H9 (cell line): ENCODE results near the gene TRIM56. TPM values are rescaled to one million over a fixed set of nuclear protein-coding genes. Genes with fewer than 3 reads are reported as not detected.

ENCODE experiments used
- DNase-seq: peaks from one replicate; pipeline ENCODE4 v3.0.0-alpha.2; 2017
- H2AFZ ChIP-seq: one replicate; pipeline ENCODE4 v1.6.1; 2013; ENCODE audit warnings: mild to moderate bottlenecking, low read length, control low read depth, moderate library complexity
- H2AK5ac ChIP-seq: 2 replicates; pipeline ENCODE4 v1.6.1; 2013; ENCODE audit warnings: low read length, control low read depth, mixed read lengths; ENCODE audit not compliant: insufficient read length
- H2BK120ac ChIP-seq: one replicate; pipeline ENCODE4 v1.6.1; 2013; ENCODE audit warnings: low read depth, mild to moderate bottlenecking, low read length, control low read depth, inconsistent platforms; ENCODE audit not compliant: poor library complexity, severe bottlenecking
- H2BK12ac ChIP-seq: 2 replicates; pipeline ENCODE4 v1.6.1; 2013; ENCODE audit warnings: low read length, control low read depth, mixed read lengths, low read depth; ENCODE audit not compliant: insufficient read length
- H2BK15ac ChIP-seq: 2 replicates; pipeline ENCODE4 v1.6.1; 2013; ENCODE audit warnings: low read depth, low read length, control low read depth
- H2BK20ac ChIP-seq: one replicate; pipeline ENCODE4 v1.6.1; 2013; ENCODE audit warnings: low read depth, mild to moderate bottlenecking, low read length, control low read depth, inconsistent platforms; ENCODE audit not compliant: poor library complexity, severe bottlenecking
- H2BK5ac ChIP-seq: 2 replicates; pipeline ENCODE4 v1.6.1; 2013; ENCODE audit warnings: low read length, control low read depth, mixed read lengths; ENCODE audit not compliant: insufficient read length
- H3K14ac ChIP-seq: 2 replicates; pipeline ENCODE4 v1.6.1; 2013; ENCODE audit warnings: low read length, control low read depth; ENCODE audit not compliant: insufficient read depth
- H3K18ac ChIP-seq: 2 replicates; pipeline ENCODE4 v1.6.1; 2013; ENCODE audit warnings: low read depth, mild to moderate bottlenecking, mixed read lengths, low read length, control low read depth; ENCODE audit not compliant: insufficient read length
- H3K23ac ChIP-seq: 2 replicates; pipeline ENCODE4 v1.6.1; 2013; ENCODE audit warnings: low read length, control low read depth, mixed read lengths, low read depth; ENCODE audit not compliant: insufficient read length
- H3K23me2 ChIP-seq: 2 replicates; pipeline ENCODE4 v1.6.1; 2013; ENCODE audit warnings: low read depth, mild to moderate bottlenecking, mixed read lengths, low read length, control low read depth; ENCODE audit not compliant: insufficient read length, poor library complexity, severe bottlenecking
- H3K27ac ChIP-seq: 2 replicates; pipeline ENCODE4 v1.5.1; 2013; ENCODE audit warnings: low read length, control low read depth, mixed read lengths, low read depth; ENCODE audit not compliant: insufficient read length
- H3K27me3 ChIP-seq: 2 replicates; pipeline ENCODE4 v1.6.1; 2013; ENCODE audit warnings: low read length, control low read depth, inconsistent platforms; ENCODE audit not compliant: insufficient read depth
- H3K4ac ChIP-seq: 2 replicates; pipeline ENCODE4 v1.6.1; 2013; ENCODE audit warnings: low read depth, mild to moderate bottlenecking, control low read depth, inconsistent platforms, low read length, moderate library complexity
- H3K4me1 ChIP-seq: 2 replicates; pipeline ENCODE4 v1.6.1; 2013; ENCODE audit warnings: low read length, control low read depth, inconsistent platforms; ENCODE audit not compliant: insufficient read depth
- H3K4me2 ChIP-seq: 2 replicates; pipeline ENCODE4 v1.6.1; 2013; ENCODE audit warnings: low read length, control low read depth, mixed read lengths; ENCODE audit not compliant: insufficient read length, insufficient read depth
- H3K56ac ChIP-seq: 2 replicates; pipeline ENCODE4 v1.6.1; 2013; ENCODE audit warnings: low read depth, mild to moderate bottlenecking, mixed read lengths, low read length, control low read depth; ENCODE audit not compliant: insufficient read length
- H3K79me1 ChIP-seq: 2 replicates; pipeline ENCODE4 v1.6.1; 2013; ENCODE audit warnings: low read depth, mild to moderate bottlenecking, moderate library complexity, low read length, control low read depth, inconsistent platforms; ENCODE audit not compliant: insufficient read depth, poor library complexity, severe bottlenecking
- H3K79me2 ChIP-seq: 2 replicates; pipeline ENCODE4 v1.6.1; 2013; ENCODE audit warnings: low read length, control low read depth, inconsistent platforms; ENCODE audit not compliant: insufficient read depth
- H3K9ac ChIP-seq: 2 replicates; pipeline ENCODE4 v1.6.1; 2013; ENCODE audit warnings: low read length, control low read depth, mixed read lengths; ENCODE audit not compliant: insufficient read length; ENCODE audit errors: extremely low read depth
- H3K9me3 ChIP-seq: one replicate; pipeline ENCODE4 v1.6.1; 2013; ENCODE audit warnings: low read depth, low read length, inconsistent platforms; ENCODE audit not compliant: control insufficient read depth
- H3T11ph ChIP-seq: one replicate; pipeline ENCODE4 v1.6.1; 2013; ENCODE audit warnings: mild to moderate bottlenecking, low read length, control low read depth, inconsistent platforms
- H4K20me1 ChIP-seq: one replicate; pipeline ENCODE4 v1.6.1; 2013; ENCODE audit not compliant: control insufficient read depth, insufficient read length, insufficient read depth
- H4K5ac ChIP-seq: 2 replicates; pipeline ENCODE4 v1.6.1; 2013; ENCODE audit warnings: low read depth, mild to moderate bottlenecking, mixed read lengths, low read length, control low read depth; ENCODE audit not compliant: insufficient read length
- H4K8ac ChIP-seq: replicated peaks from 2 replicates; pipeline ENCODE4 v1.6.1; 2013; ENCODE audit warnings: low read length, control low read depth, mixed read lengths, low read depth; ENCODE audit not compliant: insufficient read length
- H4K91ac ChIP-seq: 2 replicates; pipeline ENCODE4 v1.6.1; 2013; ENCODE audit warnings: low read depth, mild to moderate bottlenecking, moderate library complexity, mixed read lengths, low read length, control low read depth; ENCODE audit not compliant: insufficient read length
- H3K27ac Mint-ChIP-seq, 3 experiments: 2 replicates in 2 of 3; 3 replicates in 1 of 3; pipeline ENCODE4 v1.8.0; 2020 to 2021; ENCODE audit warnings: mixed read lengths in 3 of 3, mild to moderate bottlenecking in 1 of 3, moderate library complexity in 1 of 3
- H3K27me3 Mint-ChIP-seq: 2 replicates; pipeline ENCODE4 v1.8.0; 2021; ENCODE audit warnings: low read depth, mild to moderate bottlenecking, moderate library complexity, mixed read lengths
- H3K36me3 Mint-ChIP-seq, 3 experiments: 2 replicates in 2 of 3; 3 replicates in 1 of 3; pipeline ENCODE4 v1.8.0; 2020 to 2021; ENCODE audit warnings: low read depth in 3 of 3, mixed read lengths in 3 of 3; ENCODE audit not compliant: insufficient read depth in 1 of 3
- H3K4me1 Mint-ChIP-seq, 2 experiments: 2 replicates each; pipeline ENCODE4 v1.8.0; 2020; ENCODE audit warnings: mixed read lengths in 2 of 2
- H3K4me3 Mint-ChIP-seq, 2 experiments: 2 replicates in 1 of 2; 3 replicates in 1 of 2; pipeline ENCODE4 v1.8.0; 2020 to 2021; ENCODE audit warnings: mild to moderate bottlenecking in 2 of 2, mixed read lengths in 2 of 2, moderate library complexity in 1 of 2
- H3K9me3 Mint-ChIP-seq, 2 experiments: 2 replicates in 1 of 2; 3 replicates in 1 of 2; pipeline ENCODE4 v1.8.0; 2020; ENCODE audit warnings: mild to moderate bottlenecking in 2 of 2, mixed read lengths in 2 of 2, moderate library complexity in 1 of 2
- WGBS: extraction: QIAGEN DNeasy Blood & Tissue Kit; methylation state at CpG from one replicate; pipeline ENCODE4 v1.1.7; 2013; ENCODE audit warnings: missing lambda C conversion rate, low lambda C conversion rate, mixed read lengths; ENCODE audit not compliant: insufficient read length; ENCODE audit errors: extremely low coverage; 5-methylcytosine and 5-hydroxymethylcytosine counted together
- total RNA-seq: library from RNA; stranded (reverse); gene quantifications from 2 replicates; pipeline ENCODE4 v1.2.1, GENCODE V29; 2021
- TF ChIP-seq, protein P1 (sequence below): fragments of 200-600 bp; sonication (generic); conservative IDR thresholded peaks from 3 replicates; pipeline ENCODE4 v1.8.0; 2021; ENCODE audit warnings: antibody characterized with exemption, mild to moderate bottlenecking

The TRIM56 gene
- total RNA-seq, 1 experiment from 2014 or later: 21.8 TPM

DNA sequence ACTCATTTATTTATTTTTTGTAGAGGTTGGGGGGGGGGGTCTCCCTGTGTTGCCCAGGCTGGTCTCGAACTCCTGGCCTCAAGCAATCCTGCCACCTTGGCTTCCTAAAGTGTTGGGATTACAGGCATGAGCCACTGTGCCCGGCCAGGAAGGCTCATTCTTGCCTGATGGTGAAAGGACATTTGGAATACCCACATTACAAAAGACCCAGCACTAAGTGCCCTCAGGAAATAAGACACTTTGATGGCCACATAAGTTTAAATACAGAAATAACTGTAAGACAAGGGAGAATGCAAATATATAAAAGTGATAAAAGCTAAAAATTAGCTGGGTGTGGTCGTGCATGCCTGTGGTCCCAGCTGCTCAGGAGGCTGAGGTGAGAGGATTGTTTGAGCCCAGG is 33.6 kb downstream of the TRIM56 start:
- H3K4me3 Mint-ChIP-seq: no peak overlapping the region; a peak in 1 of 5 replicates

More for the DNA sequence above, 33.6 kb downstream of the TRIM56 start:
- no peak overlapping the region for H3K9ac ChIP-seq
- H3K23ac ChIP-seq: no peak overlapping the region
- H2BK20ac ChIP-seq: no peak overlapping the region
- H4K5ac ChIP-seq: no peak overlapping the region
- H3K9me3 ChIP-seq: no peaks in the 10 kb centered on the region
- H4K91ac ChIP-seq: no peak overlapping the region
- H3K79me1 ChIP-seq: no peaks in the 10 kb centered on the region
- TF ChIP-seq, protein P1, sequence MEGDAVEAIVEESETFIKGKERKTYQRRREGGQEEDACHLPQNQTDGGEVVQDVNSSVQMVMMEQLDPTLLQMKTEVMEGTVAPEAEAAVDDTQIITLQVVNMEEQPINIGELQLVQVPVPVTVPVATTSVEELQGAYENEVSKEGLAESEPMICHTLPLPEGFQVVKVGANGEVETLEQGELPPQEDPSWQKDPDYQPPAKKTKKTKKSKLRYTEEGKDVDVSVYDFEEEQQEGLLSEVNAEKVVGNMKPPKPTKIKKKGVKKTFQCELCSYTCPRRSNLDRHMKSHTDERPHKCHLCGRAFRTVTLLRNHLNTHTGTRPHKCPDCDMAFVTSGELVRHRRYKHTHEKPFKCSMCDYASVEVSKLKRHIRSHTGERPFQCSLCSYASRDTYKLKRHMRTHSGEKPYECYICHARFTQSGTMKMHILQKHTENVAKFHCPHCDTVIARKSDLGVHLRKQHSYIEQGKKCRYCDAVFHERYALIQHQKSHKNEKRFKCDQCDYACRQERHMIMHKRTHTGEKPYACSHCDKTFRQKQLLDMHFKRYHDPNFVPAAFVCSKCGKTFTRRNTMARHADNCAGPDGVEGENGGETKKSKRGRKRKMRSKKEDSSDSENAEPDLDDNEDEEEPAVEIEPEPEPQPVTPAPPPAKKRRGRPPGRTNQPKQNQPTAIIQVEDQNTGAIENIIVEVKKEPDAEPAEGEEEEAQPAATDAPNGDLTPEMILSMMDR: no peak
- Mint-ChIP-seq H3K4me1 (peaks cover 22 to 32% of the 10 kb centered on the region in 2 experiments), H3K9me3 (no peaks in the 10 kb centered on the region), H3K27me3 (peaks cover 1% of the 10 kb centered on the region; the same call in 1 of the 2 replicates), H3K36me3 (no peaks in the 10 kb centered on the region; a peak in 1 of 7 replicates), H3K27ac (no peak overlapping the region)
- no peak overlapping the region for H2BK5ac ChIP-seq
- H2AK5ac ChIP-seq: no peak overlapping the region
- H3T11ph ChIP-seq: no peak overlapping the region
- H3K56ac ChIP-seq: no peak overlapping the region
- no CpG with 5 or more reads among the region's 3 CpGs for WGBS
- H3K4me1 ChIP-seq: peaks cover 7% of the 10 kb centered on the region; the same call in 1 of the 2 replicates
- H2BK12ac ChIP-seq: no peak overlapping the region
- H3K4ac ChIP-seq: no peak overlapping the region
- H3K79me2 ChIP-seq: no peaks in the 10 kb centered on the region
- no peak overlapping the region for H2BK15ac ChIP-seq
- no peak overlapping the region for H2BK120ac ChIP-seq
- H3K18ac ChIP-seq: no peak overlapping the region
- H3K14ac ChIP-seq: no peak overlapping the region
- no peak for DNase-seq
- no peak overlapping the region for H3K4me2 ChIP-seq
- no peak overlapping the region for H2AFZ ChIP-seq
- no peaks in the 10 kb centered on the region for H3K23me2 ChIP-seq
- no peaks in the 10 kb centered on the region for H4K20me1 ChIP-seq
- no peak overlapping the region for H4K8ac ChIP-seq
- no peaks in the 10 kb centered on the region for H3K27me3 ChIP-seq
- no peak overlapping the region for H3K27ac ChIP-seq
